SK-N-SH treated with all-trans-retinoic acid at 6 μM for 48 hours (cell line): Measurements from ENCODE around the gene TMEM181.

ENCODE experiments used
- ATAC-seq: fragments of 200-7000 bp; cut with Tn5 transposase; 3 replicates; pipeline ENCODE4 v1.9.1; 2020; ENCODE audit warnings: mild to moderate bottlenecking, moderate library complexity
- ARNTL ChIP-seq: fragments of 450-650 bp; formaldehyde crosslinking; IDR thresholded peaks from 2 replicates; pipeline ENCODE4 v1.5.0; 2020; ENCODE audit warnings: low read depth, mild to moderate bottlenecking, moderate library complexity, borderline replicate concordance
- BACH2 ChIP-seq: fragments of 250-450 bp; sonication (Bioruptor Pico); IDR thresholded peaks from 2 replicates; pipeline ENCODE4 v1.9.0; 2021; ENCODE audit warnings: mild to moderate bottlenecking, borderline replicate concordance
- CREB5 ChIP-seq: fragments of 250-450 bp; sonication (Bioruptor Pico); IDR thresholded peaks from 2 replicates; pipeline ENCODE4 v1.5.1; 2020; ENCODE audit warnings: low read depth, mild to moderate bottlenecking, moderate library complexity
- CSRNP3 ChIP-seq: fragments of 250-450 bp; sonication (Bioruptor Pico); IDR thresholded peaks from 2 replicates; pipeline ENCODE4 v1.5.1; 2021; ENCODE audit warnings: mild to moderate bottlenecking, moderate library complexity
- ESRRG ChIP-seq: fragments of 250-450 bp; sonication (Bioruptor Pico); IDR thresholded peaks from 2 replicates; pipeline ENCODE4 v1.6.1; 2021; ENCODE audit warnings: mild to moderate bottlenecking
- GLIS3 ChIP-seq: fragments of 250-450 bp; sonication (Bioruptor Pico); IDR thresholded peaks from 2 replicates; pipeline ENCODE4 v1.5.0; 2020; ENCODE audit warnings: mild to moderate bottlenecking, moderate library complexity
- OSR1 ChIP-seq: fragments of 250-450 bp; sonication (Bioruptor Pico); IDR thresholded peaks from 2 replicates; pipeline ENCODE4 v1.8.0; 2022; ENCODE audit warnings: moderate library complexity, mild to moderate bottlenecking, inconsistent platforms
- PATZ1 ChIP-seq: fragments of 250-450 bp; sonication (Bioruptor Pico); IDR thresholded peaks from 2 replicates; pipeline ENCODE4 v1.8.0; 2020; ENCODE audit warnings: mild to moderate bottlenecking, moderate library complexity, borderline replicate concordance
- POU6F1 ChIP-seq: fragments of 250-450 bp; sonication (Bioruptor Pico); IDR thresholded peaks from 2 replicates; pipeline ENCODE4 v1.8.0; 2021; ENCODE audit warnings: low read depth, mild to moderate bottlenecking, moderate library complexity, borderline replicate concordance
- RARB ChIP-seq: fragments of 250-450 bp; sonication (Bioruptor Pico); IDR thresholded peaks from 2 replicates; pipeline ENCODE4 v1.8.0; 2021; ENCODE audit warnings: mild to moderate bottlenecking, moderate library complexity
- SNAI2 ChIP-seq: fragments of 250-450 bp; sonication (Bioruptor Pico); IDR thresholded peaks from 2 replicates; pipeline ENCODE4 v1.5.0; 2020; ENCODE audit warnings: mild to moderate bottlenecking, moderate library complexity
- TCF4 ChIP-seq: fragments of 250-450 bp; sonication (Bioruptor Pico); IDR thresholded peaks from 2 replicates; pipeline ENCODE4 v1.8.0; 2021; ENCODE audit warnings: mild to moderate bottlenecking, moderate library complexity, borderline replicate concordance
- TSHZ2 ChIP-seq: fragments of 250-450 bp; sonication (Bioruptor Pico); IDR thresholded peaks from 2 replicates; pipeline ENCODE4 v1.5.0; 2020; ENCODE audit warnings: mild to moderate bottlenecking, moderate library complexity
- ZC3H10 ChIP-seq: fragments of 250-450 bp; sonication (Bioruptor Pico); IDR thresholded peaks from 2 replicates; pipeline ENCODE4 v1.5.1; 2021; ENCODE audit warnings: mild to moderate bottlenecking, moderate library complexity
- ZFP3 ChIP-seq: fragments of 250-450 bp; sonication (Bioruptor Pico); IDR thresholded peaks from 2 replicates; pipeline ENCODE4 v1.5.0; 2020; ENCODE audit warnings: mild to moderate bottlenecking, moderate library complexity
- ZFP30 ChIP-seq: fragments of 450-650 bp; formaldehyde crosslinking; IDR thresholded peaks from 2 replicates; pipeline ENCODE4 v1.5.0; 2022; ENCODE audit warnings: mild to moderate bottlenecking, moderate library complexity
- ZNF565 ChIP-seq: fragments of 450-650 bp; formaldehyde crosslinking; conservative IDR thresholded peaks from 2 replicates; pipeline ENCODE4 v1.5.0; 2020; ENCODE audit warnings: low read depth, mild to moderate bottlenecking, moderate library complexity
- ZNF70 ChIP-seq: fragments of 450-650 bp; formaldehyde crosslinking; IDR thresholded peaks from 2 replicates; pipeline ENCODE4 v1.5.0; 2020; ENCODE audit warnings: mild to moderate bottlenecking, moderate library complexity
- ZNF8 ChIP-seq: fragments of 450-650 bp; formaldehyde crosslinking; IDR thresholded peaks from 2 replicates; pipeline ENCODE4 v1.5.0; 2020; ENCODE audit warnings: mild to moderate bottlenecking, moderate library complexity

Gene TMEM181

GRCh38 chr6:158597565-158597964 is 37.7 kb downstream of the TMEM181 start (continued):
- TF ChIP-seq CSRNP3 (CRISPR knock-in tag), result no peak
- TF ChIP-seq ESRRG (CRISPR knock-in tag), result no peak
- no peak for TF ChIP-seq GLIS3 (CRISPR knock-in tag)
- no peak for TF ChIP-seq ZFP30 (CRISPR knock-in tag)

GRCh38 chr6:158599635-158600034 is 39.7 kb downstream of the TMEM181 start:
- TF ChIP-seq OSR1 (CRISPR knock-in tag), result no peak
- ATAC-seq, result no peak

GRCh38 chr6:158603261-158604047 is 43.6 kb downstream of the TMEM181 start:
- no peak for TF ChIP-seq CSRNP3 (CRISPR knock-in tag)
- peak; percentile 49; the same call in 1 of the 2 replicates for TF ChIP-seq TCF4
- ATAC-seq, result no peak

GRCh38 chr6:158604048-158604406 is 44.1 kb downstream of the TMEM181 start:
- no peak for TF ChIP-seq ZNF70 (CRISPR knock-in tag)
- TF ChIP-seq CREB5, result no peak
- TF ChIP-seq ZNF8 (CRISPR knock-in tag), result no peak
- TF ChIP-seq ZC3H10 (CRISPR knock-in tag), result no peak
- TF ChIP-seq RARB (CRISPR knock-in tag), result no peak
- TF ChIP-seq OSR1 (CRISPR knock-in tag), result no peak
- TF ChIP-seq CSRNP3 (CRISPR knock-in tag), result no peak
- TF ChIP-seq BACH2 (CRISPR knock-in tag), result no peak
- TF ChIP-seq ZNF565 (CRISPR knock-in tag), result no peak
- TF ChIP-seq ZFP30 (CRISPR knock-in tag), result no peak
- TF ChIP-seq POU6F1 (CRISPR knock-in tag), result no peak
- TF ChIP-seq ZFP3, result no peak
- TF ChIP-seq SNAI2 (CRISPR knock-in tag), result no peak
- no peak for TF ChIP-seq TCF4
- no peak; the same call in 2 of the 3 replicates for ATAC-seq

- ATAC-seq, result peak; percentile 94
- TF ChIP-seq TSHZ2 (CRISPR knock-in tag) (no peak), ARNTL (no peak), CSRNP3 (CRISPR knock-in tag) (no peak), PATZ1 (CRISPR knock-in tag) (no peak), ZFP3 (no peak)
Observed at GRCh38 chr6:158605266-158605878, 45.5 kb downstream of the TMEM181 start.
